Adrenal gland (tissue), 12 donors: ENCODE results near the gene CEP89. TPM values are rescaled to one million over a fixed set of nuclear protein-coding genes. Genes with fewer than 3 reads are reported as not detected.

Source experiments
- DNase-seq, 7 donors: peaks; one replicate each; pipeline ENCODE4 v3.0.0-alpha.2; 2019 to 2020
- H3K27ac ChIP-seq, 5 donors: fragments of 200-600 bp; sonication (generic) in 4 of 5; 1 replicate in 3 of 5; 2 replicates in 2 of 5; pipeline versions ENCODE4 v1.5.1 to v1.8.0; 2016 to 2020; ENCODE audit warnings: mild to moderate bottlenecking in 1 of 5
- H3K27me3 ChIP-seq: fragments of 200-600 bp; 2 replicates; pipeline ENCODE4 v1.8.0; 2021
- H3K36me3 ChIP-seq, 2 donors: fragments of 200-600 bp; replicated peaks in 1 of 2; 1 replicate in 1 of 2; 2 replicates in 1 of 2; pipeline versions ENCODE4 v1.5.1 to v1.8.0; 2018 to 2022
- H3K4me1 ChIP-seq, 2 donors: fragments of 200-600 bp; replicated peaks in 1 of 2; 1 replicate in 1 of 2; 2 replicates in 1 of 2; pipeline versions ENCODE4 v1.5.1 to v1.8.0; 2018 to 2021
- H3K4me3 ChIP-seq, 4 donors: fragments of 200-600 bp; sonication (generic) in 3 of 4; one replicate each; pipeline ENCODE4 v1.5.1; 2016 to 2018
- H3K9me3 ChIP-seq, 3 donors: fragments of 200-600 bp; sonication (generic) in 1 of 3; replicated peaks in 1 of 3; 1 replicate in 2 of 3; 2 replicates in 1 of 3; pipeline versions ENCODE4 v1.5.1 to v1.8.0; 2016 to 2021
- CTCF ChIP-seq, 6 experiments: fragments of 450-650 bp in 4 of 6; fragments of 200-600 bp in 2 of 6; sonication (generic) in 1 of 6; IDR thresholded peaks; 1 replicate in 5 of 6; 2 replicates in 1 of 6; pipeline versions ENCODE4 v1.5.1 to v1.8.0; 2016 to 2021; ENCODE audit warnings: antibody characterized with exemption in 6 of 6, mild to moderate bottlenecking in 2 of 6, moderate library complexity in 1 of 6
- POLR2A ChIP-seq, 2 donors: fragments of 450-650 bp; IDR thresholded peaks; one replicate each; pipeline ENCODE4 v1.6.1; 2017; ENCODE audit warnings: antibody characterized with exemption in 2 of 2, mild to moderate bottlenecking in 2 of 2, moderate library complexity in 1 of 2
- WGBS, 4 donors: extraction: QIAGEN DNeasy Blood & Tissue Kit in 2 of 4; methylation state at CpG; one replicate each; pipeline versions ENCODE4 v1.1.5 to v1.1.7; 2013 to 2017; 5-methylcytosine and 5-hydroxymethylcytosine counted together
- intact Hi-C, 2 donors: fragments of 100-400 bp; cut with DNase I; formaldehyde crosslinking; loops; one replicate each; pipeline versions ENCODE4 v1.14.1 to v1.15.0; 2022 to 2023
- polyA plus RNA-seq, 3 donors: library from polyadenylated mRNA; stranded (reverse); fragments of 200-250 nt in 2 of 3; fragments of 350-450 nt in 1 of 3; fragmentation: Illumina TruSeq in 1 of 3; extraction: RNeasy Lipid Tissue Mini Kit (QIAGEN cat#74804) in 1 of 3; gene quantifications; one replicate each; pipeline ENCODE4 v1.2.3, GENCODE V29; 2013 to 2014
- total RNA-seq, 9 donors: library from RNA; depleted of rRNA in 4 of 9; stranded (reverse); fragments of >200 nt in 4 of 9; fragments of 120-200 nt in 1 of 9; fragmentation: NEBNext Ultra II Directional in 1 of 9; extraction: Animal tissue kit (Norgen Biotek cat#: 25700) in 1 of 9; gene quantifications; one replicate each; pipeline versions ENCODE4 v1.1.0 to v1.2.4, GENCODE V29; 2013 to 2023
- donor health status: healthy with polysubstance abuse.
- donor health status: Bipolar disorder and iron deficiency.
- donor health status: DM: yes; HTN: yes; CAD: no.
- donor health status: DM: no; HTN: no; CAD: no.
- donor health status: DM: no; HTN: no; CAD: no.
- donor health status: DM: yes; HTN: yes; CAD: no.

Gene CEP89
- total and polyA plus RNA-seq, 12 donors: 9.2 to 20.1 (median 13.9) TPM

- Histone ChIP-seq H3K36me3 (no peaks in the 10 kb centered on the region), H3K4me1 (no peaks in the 10 kb centered on the region), H3K4me3 (no peak overlapping the region), H3K27ac (no peak overlapping the region), H3K9me3 (no peaks in the 10 kb centered on the region), H3K27me3 (no peaks in the 10 kb centered on the region)
- 92 to 98% (median 95%) methylated on average over 8 of the region's 8 CpGs for WGBS, 4 donors
- no peak for DNase-seq
- TF ChIP-seq CTCF (IDR thresholded peaks at IDR 0.05) (no peak), POLR2A (IDR thresholded peaks at IDR 0.05) (no peak)
- intact Hi-C loops: no loop called here
Observed at GRCh38 chr19:32917616-32917996, 54.2 kb downstream of the CEP89 start.

DNA sequence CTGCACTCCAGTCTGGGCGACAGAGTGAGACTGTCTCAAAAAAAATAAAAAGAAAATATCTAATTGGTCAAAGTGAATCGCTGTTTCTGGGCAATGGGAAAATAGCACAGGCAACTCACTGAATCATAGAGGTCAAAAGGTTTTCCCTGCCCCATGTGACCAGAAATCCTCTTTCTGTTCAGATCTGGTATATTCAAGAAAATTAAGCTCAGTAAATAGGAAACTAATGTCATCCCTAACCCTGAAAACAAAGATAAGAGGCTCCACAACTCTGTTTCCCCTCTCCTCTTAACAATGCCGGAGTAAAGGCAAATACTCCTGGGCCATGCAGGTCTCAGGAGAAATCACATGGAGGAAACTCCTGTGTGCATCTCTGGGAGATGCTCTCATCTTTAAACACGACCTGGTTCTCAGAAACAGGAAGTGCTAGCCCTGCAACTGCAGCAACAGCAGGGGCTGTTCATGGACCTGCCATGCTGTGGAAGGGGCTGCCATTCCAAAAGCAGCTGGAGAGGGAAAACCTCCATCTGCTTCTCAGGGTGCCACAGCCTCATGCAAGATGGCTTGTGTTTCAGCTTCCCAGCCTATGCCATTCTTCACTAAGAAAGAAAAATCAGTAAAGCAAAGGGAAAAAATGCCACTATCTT, 54.7 kb downstream of the CEP89 start:
- Histone ChIP-seq H3K4me3 (no peak overlapping the region), H3K27ac (no peak overlapping the region), H3K27me3 (no peaks in the 10 kb centered on the region), H3K4me1 (no peaks in the 10 kb centered on the region), H3K36me3 (no peaks in the 10 kb centered on the region), H3K9me3 (no peaks in the 10 kb centered on the region)
- DNase-seq: no peak
- TF ChIP-seq POLR2A (IDR thresholded peaks at IDR 0.05): no peak
- TF ChIP-seq CTCF (IDR thresholded peaks at IDR 0.05): no peak
- 56 to 75% (median 59%) methylated on average over 4 of the region's 4 CpGs for WGBS, 4 donors
- intact Hi-C loops: no loop called here

- intact Hi-C loops: no loop called here
- no peaks in the 10 kb centered on the region for H3K36me3 ChIP-seq
- WGBS, 4 donors: 85 to 95% (median 87%) methylated on average over 12 of the region's 12 CpGs
Observed at GRCh38 chr19:32914879-32915660, 56.7 kb downstream of the CEP89 start.

More at GRCh38 chr19:32914879-32915660, 56.7 kb downstream of the CEP89 start:
- no peak overlapping the region for H3K4me3 ChIP-seq
- TF ChIP-seq CTCF (IDR thresholded peaks at IDR 0.05) (no peak), POLR2A (IDR thresholded peaks at IDR 0.05) (no peak)
- no peaks in the 10 kb centered on the region for H3K9me3 ChIP-seq
- no peak overlapping the region for H3K27ac ChIP-seq
- no peaks in the 10 kb centered on the region for H3K4me1 ChIP-seq
- no peaks in the 10 kb centered on the region for H3K27me3 ChIP-seq
- no peak for DNase-seq
